ENCODE data around the gene FBXO42. TPM values are rescaled to one million over a fixed set of nuclear protein-coding genes. Genes with fewer than 3 reads are reported as not detected.

The FBXO42 gene
- total RNA-seq, 6 experiments from 2014 or later = 7.9 to 14.1 (median 10.2) TPM

GRCh38 chr1:16286122-16286521, 66.2 kb downstream of the FBXO42 start:
- ATAC-seq (no peak), DNase-seq (no peak)
- no peaks in the 10 kb centered on the region for H3K36me3 ChIP-seq
- no peak overlapping the region for H3K27ac ChIP-seq
- WGBS (ENCODE audit: insufficient coverage, low coverage, low lambda C conversion rate, missing lambda C conversion rate) = 91% methylated on average over 4 of the region's 4 CpGs
- no peak overlapping the region for H3K4me3 ChIP-seq
- H3K27me3 ChIP-seq = no peaks in the 10 kb centered on the region
- no peaks in the 10 kb centered on the region for H3K9me3 ChIP-seq
- H3K4me1 ChIP-seq = no peaks in the 10 kb centered on the region
- TF ChIP-seq POLR2A (IDR thresholded peaks at IDR 0.05) = no peak
- TF ChIP-seq CTCF (IDR thresholded peaks at IDR 0.05) = no peak
- intact Hi-C loops (cut with DNase I) = no loop called here

DNA sequence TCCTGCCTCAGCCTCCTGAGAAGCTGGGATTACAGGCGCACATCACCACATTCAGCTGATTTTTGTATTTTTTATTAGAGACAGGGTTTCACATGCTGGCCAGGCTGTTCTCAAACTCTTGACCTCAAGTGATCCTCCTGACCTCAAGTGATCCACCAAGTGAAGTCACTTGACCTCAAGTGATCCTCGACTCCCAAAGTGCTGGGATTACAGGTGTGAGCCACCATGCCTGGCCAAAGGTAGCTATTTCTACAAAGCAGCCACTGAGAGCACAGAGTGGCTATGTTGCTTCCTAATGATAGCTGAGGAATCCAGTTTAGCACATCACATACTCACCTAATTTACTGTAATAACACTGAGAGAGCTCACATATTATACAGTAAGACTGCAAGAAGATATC, 70.5 kb downstream of the FBXO42 start:
- intact Hi-C loops (cut with DNase I) = no loop called here
- ATAC-seq (no peak), DNase-seq (no peak)
- WGBS (ENCODE audit: insufficient coverage, low coverage, low lambda C conversion rate, missing lambda C conversion rate) = 79% methylated on average over 2 of the region's 2 CpGs
- Histone ChIP-seq H3K9me3 (no peaks in the 10 kb centered on the region), H3K27ac (no peak overlapping the region), H3K36me3 (no peaks in the 10 kb centered on the region), H3K4me3 (no peak overlapping the region), H3K4me1 (no peaks in the 10 kb centered on the region), H3K27me3 (no peaks in the 10 kb centered on the region)
- TF ChIP-seq POLR2A (IDR thresholded peaks at IDR 0.05) = no peak
- TF ChIP-seq CTCF (IDR thresholded peaks at IDR 0.05) = no peak

- ATAC-seq (peak in 1 of 4 donors; percentile 47), DNase-seq (no peak)
- Histone ChIP-seq H3K27me3 (no peaks in the 10 kb centered on the region), H3K4me3 (no peak overlapping the region), H3K9me3 (no peaks in the 10 kb centered on the region), H3K36me3 (no peaks in the 10 kb centered on the region), H3K27ac (no peak overlapping the region), H3K4me1 (no peaks in the 10 kb centered on the region)
- TF ChIP-seq CTCF (IDR thresholded peaks at IDR 0.05) (no peak), POLR2A (IDR thresholded peaks at IDR 0.05) (no peak)
- intact Hi-C loops (cut with DNase I) = no loop called here
- WGBS (ENCODE audit: insufficient coverage, low coverage, low lambda C conversion rate, missing lambda C conversion rate) = 64% methylated on average over 2 of the region's 2 CpGs
These were observed 73.1 kb downstream of the FBXO42 start for GRCh38 chr1:16279186-16279585.

DNA sequence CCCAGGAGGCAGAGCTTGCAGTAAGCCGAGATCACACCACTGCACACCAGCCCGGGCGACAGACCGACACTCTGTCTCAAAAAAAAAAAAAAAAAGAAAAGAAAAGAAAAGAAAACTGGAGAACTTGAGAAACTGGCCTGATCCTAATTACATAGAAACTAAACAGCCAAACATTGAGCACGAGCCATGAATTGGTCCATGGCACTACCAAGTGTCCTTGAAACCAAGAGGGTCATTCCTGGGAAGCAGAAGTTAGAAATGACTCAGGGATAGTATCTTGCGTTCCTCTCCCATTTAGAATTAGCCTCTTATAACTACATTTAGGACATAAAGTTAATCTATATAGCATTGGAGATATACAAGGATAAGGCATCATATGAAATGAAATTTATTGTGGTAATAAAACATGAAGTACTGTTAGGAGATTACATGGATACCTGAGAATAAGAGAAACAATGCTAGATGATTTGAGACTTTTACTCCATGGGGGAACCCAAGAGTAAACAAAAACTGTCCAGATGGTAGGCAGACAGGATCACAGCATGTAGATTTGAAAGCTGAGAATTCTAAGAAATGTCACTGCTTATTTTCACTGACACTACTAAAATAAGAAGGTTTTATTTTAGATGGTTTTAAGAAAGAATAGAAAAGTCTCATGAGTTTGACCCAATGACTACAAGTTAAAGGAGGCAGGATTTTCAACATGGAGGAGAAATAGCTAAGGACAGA, 75.8 kb downstream of the FBXO42 start:
- Histone ChIP-seq H3K27me3 (no peaks in the 10 kb centered on the region), H3K9me3 (no peaks in the 10 kb centered on the region), H3K27ac (no peak overlapping the region), H3K36me3 (no peaks in the 10 kb centered on the region), H3K4me1 (no peaks in the 10 kb centered on the region), H3K4me3 (no peak overlapping the region)
- ATAC-seq (no peak), DNase-seq (no peak)
- WGBS (ENCODE audit: insufficient coverage, low coverage, low lambda C conversion rate, missing lambda C conversion rate) = 97% methylated on average over 6 of the region's 6 CpGs
- TF ChIP-seq CTCF (IDR thresholded peaks at IDR 0.05) = no peak
- intact Hi-C loops (cut with DNase I) = no loop called here

All from right lobe of liver (tissue), 6 donors.